Measurements from ENCODE around the gene ADAT3. TPM values are rescaled to one million over a fixed set of nuclear protein-coding genes. Genes with fewer than 3 reads are reported as not detected.
A peak's percentile ranks its signal among the peaks of the same experiment; 100 is the strongest.

The ADAT3 gene
- total and polyA plus RNA-seq, 2 of the 4 experiments (the other 2 are of a cell fraction), result 0.36 to 2.8 TPM

DNA sequence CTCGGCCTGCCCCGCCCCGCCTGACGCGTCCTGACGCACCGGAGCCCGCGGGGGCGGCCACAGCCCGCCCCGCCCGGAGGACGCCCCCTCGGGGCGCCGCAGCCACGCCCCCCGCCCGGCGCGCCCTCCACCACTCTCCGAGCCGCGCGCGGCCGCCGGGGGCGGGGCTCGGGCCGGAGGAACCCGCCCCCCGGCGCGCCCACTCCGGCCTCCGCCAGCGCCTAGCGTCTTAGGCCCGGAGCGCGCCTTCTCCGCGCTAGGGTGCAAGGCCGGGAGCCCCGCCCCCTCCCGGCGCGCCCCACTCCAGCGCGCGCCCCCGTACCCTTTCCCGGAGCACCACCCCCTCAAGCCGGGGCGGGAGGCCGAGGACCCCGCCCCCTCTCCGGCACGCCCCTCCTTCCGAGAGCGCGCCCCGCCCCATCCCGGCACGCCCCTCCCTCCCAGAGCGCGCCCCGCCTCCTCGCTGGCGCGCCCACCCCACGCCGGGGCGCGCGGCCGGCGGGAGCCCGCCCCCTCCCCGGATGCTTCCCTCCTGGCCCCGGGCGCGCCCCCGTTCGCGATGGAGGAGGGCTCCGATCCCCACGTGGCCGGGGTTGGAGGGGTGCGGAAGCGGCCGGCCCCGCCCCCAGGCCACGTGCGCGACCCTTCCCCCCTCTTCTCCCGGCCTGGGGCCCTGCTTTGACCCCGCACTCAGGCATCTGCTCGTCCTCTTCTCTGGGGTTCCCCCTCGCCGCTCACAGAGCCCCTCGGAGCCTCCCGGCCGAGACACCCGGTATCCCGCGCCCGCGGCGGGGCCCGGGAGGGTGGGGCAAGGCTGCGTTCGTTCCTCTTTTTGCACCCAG is 41.3 kb upstream of the ADAT3 start:
- Histone ChIP-seq H3K36me3 (ENCODE audit: control insufficient read depth, insufficient read depth, low read length) (no peaks in the 10 kb centered on the region), H2BK120ac (ENCODE audit: low read depth, low read length) (no peak overlapping the region), H3K4me2 (ENCODE audit: low read depth, low read length) (peak overlapping the region; percentile 89), H4K20me1 (ENCODE audit: insufficient read depth, low read length) (peaks cover 41% of the 10 kb centered on the region), H2BK15ac (ENCODE audit: low read depth, low read length) (no peak overlapping the region; the same call in 2 of the 3 replicates), H3K18ac (ENCODE audit: low read depth, low read length) (no peak overlapping the region), H3K79me1 (ENCODE audit: low read depth in 1 of 2, low read length in 2 of 2) (peaks cover 7 to 44% of the 10 kb centered on the region in 2 experiments; a peak in 3 of 4 replicates), H3K4me1 (ENCODE audit: control insufficient read depth, insufficient read depth, low read length) (peaks cover 23% of the 10 kb centered on the region), H3K9ac (ENCODE audit: low read depth, low read length) (peak overlapping the region; percentile 78), H2AK9ac (replicated peaks; ENCODE audit: low read depth, low read length, poor library complexity) (peak overlapping the region; percentile 100), H2AK5ac (ENCODE audit: low read depth, low read length) (peak overlapping the region; percentile 90), H2AFZ (replicated peaks; ENCODE audit: low read length, poor library complexity) (peak overlapping the region; percentile 98), H3K23ac (ENCODE audit: low read depth, low read length) (0 out of 2 replicates have a peak overlapping the region, but pooled peaks have one; percentile 46), H3K9me1 (ENCODE audit: insufficient read depth, low read length) (no peaks in the 10 kb centered on the region; the same call in 1 of the 2 replicates), H4K5ac (ENCODE audit: low read depth, low read length) (no peak overlapping the region; the same call in 1 of the 2 replicates), H3K56ac (ENCODE audit: extremely low read depth, insufficient read depth, low read length) (peak overlapping the region; percentile 86), H3K4me3 (ENCODE audit: insufficient read depth, low read depth, low read length) (peak overlapping the region; percentile 98), H3K4ac (ENCODE audit: low read depth, low read length) (peak overlapping the region; percentile 91), H2BK20ac (ENCODE audit: low read depth, low read length) (no peak overlapping the region), H3K14ac (replicated peaks; ENCODE audit: low read depth, low read length) (peak overlapping the region; percentile 74), H3K27me3 (ENCODE audit: control insufficient read depth, insufficient read depth, low read length) (no peaks in the 10 kb centered on the region), H2BK5ac (ENCODE audit: low read depth, low read length, poor library complexity, severe bottlenecking) (peak overlapping the region; percentile 90), H3K27ac (ENCODE audit: insufficient read depth, low read length) (peak overlapping the region; percentile 85), H4K91ac (ENCODE audit: insufficient read depth, low read depth, low read length) (peak overlapping the region; percentile 77; the same call in 1 of the 2 replicates), H4K8ac (ENCODE audit: low read depth in 2 of 2, low read length in 2 of 2) (peak overlapping the region; percentile 83 to 90), H3K9me3 (ENCODE audit: control insufficient read depth, insufficient read depth, low read length) (no peaks in the 10 kb centered on the region)
- ChIA-PET POLR2A (ENCODE audit: unreplicated experiment) (interaction anchor here (0.6 kb wide), 2 partner anchors 42 to 428 kb away, joined by 3 to 6 read pairs; partner anchors contain the start of genes ADAT3 and SCAMP4), CTCF (interaction anchor here (0.9 to 1.0 kb wide), 2 partner anchors 11 to 12 kb away, joined by 3 to 4 read pairs; no protein-coding TSS in a partner anchor)
- intact Hi-C loops (cut with micrococcal nuclease) (loop anchor here (1.0 kb wide), 1 partner anchor 41 kb away; the partner anchor contains the start of genes ADAT3 and SCAMP4), dilution Hi-C loops (cut with HindIII; ENCODE audit: low sequenced_read_pairs, unreplicated experiment) (no loop called here), in situ Hi-C loops (cut with MboI; ENCODE audit: low sequenced_read_pairs) (no loop called here)
- peak; percentile 79 for ATAC-seq (ENCODE audit: low read depth)
- BruUV-seq (replicated peaks), result no TSS peak
- WGBS, 2 experiments (ENCODE audit: extremely low coverage in 2 of 2, insufficient read length in 1 of 2), result 0% methylated on average over 39 of the region's 115 CpGs; no CpG with 5 or more reads in 1 of the 2 experiments
- TF ChIP-seq POLR2A (IDR thresholded peaks at IDR 0.05; ENCODE audit: low read depth, low read length), result peak; percentile 40; the same call in 1 of the 2 replicates
- TF ChIP-seq, protein P1, sequence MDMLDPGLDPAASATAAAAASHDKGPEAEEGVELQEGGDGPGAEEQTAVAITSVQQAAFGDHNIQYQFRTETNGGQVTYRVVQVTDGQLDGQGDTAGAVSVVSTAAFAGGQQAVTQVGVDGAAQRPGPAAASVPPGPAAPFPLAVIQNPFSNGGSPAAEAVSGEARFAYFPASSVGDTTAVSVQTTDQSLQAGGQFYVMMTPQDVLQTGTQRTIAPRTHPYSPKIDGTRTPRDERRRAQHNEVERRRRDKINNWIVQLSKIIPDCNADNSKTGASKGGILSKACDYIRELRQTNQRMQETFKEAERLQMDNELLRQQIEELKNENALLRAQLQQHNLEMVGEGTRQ (IDR thresholded peaks at IDR 0.05; ENCODE audit: low read depth, low read length), result peak; percentile 95
- TF ChIP-seq MAZ (IDR thresholded peaks at IDR 0.05; ENCODE audit: borderline replicate concordance, low read depth, low read length), result peak; percentile 82
- no peak for TF ChIP-seq SMC3 (IDR thresholded peaks at IDR 0.05; ENCODE audit: low read depth, low read length)
- peak; percentile 100 for TF ChIP-seq MXI1 (IDR thresholded peaks at IDR 0.05; ENCODE audit: borderline replicate concordance, low read depth, low read length)
- TF ChIP-seq, protein P2, sequence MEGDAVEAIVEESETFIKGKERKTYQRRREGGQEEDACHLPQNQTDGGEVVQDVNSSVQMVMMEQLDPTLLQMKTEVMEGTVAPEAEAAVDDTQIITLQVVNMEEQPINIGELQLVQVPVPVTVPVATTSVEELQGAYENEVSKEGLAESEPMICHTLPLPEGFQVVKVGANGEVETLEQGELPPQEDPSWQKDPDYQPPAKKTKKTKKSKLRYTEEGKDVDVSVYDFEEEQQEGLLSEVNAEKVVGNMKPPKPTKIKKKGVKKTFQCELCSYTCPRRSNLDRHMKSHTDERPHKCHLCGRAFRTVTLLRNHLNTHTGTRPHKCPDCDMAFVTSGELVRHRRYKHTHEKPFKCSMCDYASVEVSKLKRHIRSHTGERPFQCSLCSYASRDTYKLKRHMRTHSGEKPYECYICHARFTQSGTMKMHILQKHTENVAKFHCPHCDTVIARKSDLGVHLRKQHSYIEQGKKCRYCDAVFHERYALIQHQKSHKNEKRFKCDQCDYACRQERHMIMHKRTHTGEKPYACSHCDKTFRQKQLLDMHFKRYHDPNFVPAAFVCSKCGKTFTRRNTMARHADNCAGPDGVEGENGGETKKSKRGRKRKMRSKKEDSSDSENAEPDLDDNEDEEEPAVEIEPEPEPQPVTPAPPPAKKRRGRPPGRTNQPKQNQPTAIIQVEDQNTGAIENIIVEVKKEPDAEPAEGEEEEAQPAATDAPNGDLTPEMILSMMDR (conservative IDR thresholded peaks at IDR 0.05; ENCODE audit: low read depth, low read length), result no peak
- TF ChIP-seq CHD1 (IDR thresholded peaks at IDR 0.05; ENCODE audit: low read depth, low read length), result no peak
- peak; percentile 73 for TF ChIP-seq BHLHE40 (IDR thresholded peaks at IDR 0.05; ENCODE audit: low read depth, low read length)
- TF ChIP-seq RFX5 (IDR thresholded peaks at IDR 0.05; ENCODE audit: low read depth, low read length), result no peak
- no peak for TF ChIP-seq FOS (IDR thresholded peaks at IDR 0.05; ENCODE audit: low read depth, low read length)
- TF ChIP-seq CEBPB (IDR thresholded peaks at IDR 0.05; ENCODE audit: low read depth, low read length), result no peak
- TF ChIP-seq RCOR1 (IDR thresholded peaks at IDR 0.05; ENCODE audit: insufficient replicate concordance, low read length), result no peak
- peak; percentile 92 for DNase-seq

All from IMR-90 (cell line).